ENCODE data around the gene THEM4.
"Not testable (repeated sequence)": the region's sequence is repeated elsewhere in the genome, so short reads cannot be mapped to it uniquely, and the experiment has no call there.

DNA sequence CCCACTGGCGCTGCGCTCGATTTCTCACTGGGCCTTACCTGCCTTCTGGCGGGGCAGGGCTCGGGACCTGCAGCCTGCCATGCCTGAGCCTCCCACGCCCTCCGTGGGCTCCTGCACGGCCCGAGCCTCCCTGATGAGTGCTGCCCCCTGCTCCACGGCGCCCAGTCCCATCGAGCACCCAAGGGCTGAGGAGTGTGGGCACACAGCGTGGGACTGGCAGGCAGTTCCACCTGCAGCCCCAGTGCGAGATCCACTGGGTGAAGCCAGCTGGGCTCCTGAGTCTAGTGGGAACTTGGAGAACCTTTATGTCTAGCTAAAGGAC, 3.0 kb downstream of the THEM4 start:
- not testable (repeated sequence) for TF ChIP-seq POLR2A (IDR thresholded peaks at IDR 0.05; ENCODE audit: control extremely low read depth in 1 of 2, low read depth in 2 of 2, low read length in 2 of 2); HDAC2 (IDR thresholded peaks at IDR 0.05; ENCODE audit: borderline replicate concordance in 1 of 2, low read depth in 2 of 2, low read length in 2 of 2); YY1 (IDR thresholded peaks at IDR 0.05; ENCODE audit: low read depth, low read length)
